NCI-H2227 (cell line): Measurements from ENCODE around the gene NUDT15.
"Not testable (repeated sequence)": the region's sequence is repeated elsewhere in the genome, so short reads cannot be mapped to it uniquely, and the experiment has no call there.

Source experiments
- DNase-seq: peaks from one replicate; lab custom pipeline; 2025; ENCODE audit not compliant: unreplicated experiment; lab: John Stamatoyannopoulos, UW

The NUDT15 gene

DNA sequence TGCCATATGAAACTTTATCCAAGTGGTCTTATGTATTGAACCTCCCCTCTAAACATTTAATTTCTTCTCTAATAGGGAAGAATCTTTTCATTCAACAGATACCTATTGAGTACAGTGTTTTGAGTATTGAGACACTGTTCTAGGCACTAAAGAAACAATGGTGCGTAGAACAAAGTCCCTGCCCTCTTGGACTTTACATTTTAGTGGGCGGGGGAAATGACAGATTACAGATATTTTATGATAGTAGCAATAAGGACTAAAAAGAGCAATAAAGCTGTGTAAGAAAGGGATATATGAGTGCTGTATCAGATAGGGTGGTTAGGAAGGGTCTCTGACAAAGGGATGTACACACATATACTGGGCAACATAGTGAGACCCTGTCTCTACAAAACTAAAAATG, 5.4 kb downstream of the NUDT15 start:
- no peak for DNase-seq

GRCh38 chr13:48043789-48044503, 6.4 kb downstream of the NUDT15 start:
- no peak for DNase-seq

GRCh38 chr13:48050550-48050949, 13.0 kb downstream of the NUDT15 start:
- DNase-seq: no peak

DNA sequence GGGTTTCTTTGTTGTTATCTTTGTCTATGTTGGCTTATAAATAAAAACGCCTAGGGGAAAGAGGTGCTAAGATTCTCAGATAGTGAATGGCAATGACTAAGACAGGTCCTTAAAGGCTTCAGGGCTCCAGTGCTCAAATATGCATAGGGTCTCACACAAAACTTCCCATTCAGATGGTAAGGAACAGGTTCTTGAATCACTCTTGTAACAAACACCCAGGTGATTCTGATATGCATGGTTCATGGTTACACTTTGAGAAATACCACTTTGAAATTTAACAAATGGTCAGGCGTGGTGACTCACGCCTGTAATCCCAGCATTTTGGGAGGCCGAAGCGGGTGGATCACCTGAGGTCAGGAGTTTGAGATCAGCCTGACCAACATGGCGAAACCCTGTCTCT, 17.1 kb downstream of the NUDT15 start:
- no peak for DNase-seq

GRCh38 chr13:48055712-48056111, 18.2 kb downstream of the NUDT15 start:
- no peak for DNase-seq

- not testable (repeated sequence) for DNase-seq
Observed at GRCh38 chr13:48058536-48058935, 21.0 kb downstream of the NUDT15 start.

DNA sequence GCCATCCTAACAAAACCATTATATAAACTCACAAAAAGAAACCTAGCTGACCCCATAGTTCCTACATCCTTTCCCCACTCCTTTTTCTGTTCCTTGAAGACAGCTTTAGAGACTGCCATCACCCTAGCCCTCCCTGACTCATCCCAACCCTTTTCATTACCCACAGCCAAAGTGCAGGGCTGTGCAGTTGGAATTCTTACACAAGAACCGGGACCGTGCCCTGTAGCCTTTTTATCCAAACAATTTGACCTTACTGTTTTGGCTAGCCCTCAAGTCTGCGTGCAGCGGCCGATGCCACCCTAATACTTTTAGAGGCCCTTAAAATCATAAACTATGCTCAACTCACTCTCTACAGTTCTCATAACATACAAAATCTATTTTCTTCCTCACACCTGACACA, 22.4 kb downstream of the NUDT15 start:
- not testable (repeated sequence) for DNase-seq

DNA sequence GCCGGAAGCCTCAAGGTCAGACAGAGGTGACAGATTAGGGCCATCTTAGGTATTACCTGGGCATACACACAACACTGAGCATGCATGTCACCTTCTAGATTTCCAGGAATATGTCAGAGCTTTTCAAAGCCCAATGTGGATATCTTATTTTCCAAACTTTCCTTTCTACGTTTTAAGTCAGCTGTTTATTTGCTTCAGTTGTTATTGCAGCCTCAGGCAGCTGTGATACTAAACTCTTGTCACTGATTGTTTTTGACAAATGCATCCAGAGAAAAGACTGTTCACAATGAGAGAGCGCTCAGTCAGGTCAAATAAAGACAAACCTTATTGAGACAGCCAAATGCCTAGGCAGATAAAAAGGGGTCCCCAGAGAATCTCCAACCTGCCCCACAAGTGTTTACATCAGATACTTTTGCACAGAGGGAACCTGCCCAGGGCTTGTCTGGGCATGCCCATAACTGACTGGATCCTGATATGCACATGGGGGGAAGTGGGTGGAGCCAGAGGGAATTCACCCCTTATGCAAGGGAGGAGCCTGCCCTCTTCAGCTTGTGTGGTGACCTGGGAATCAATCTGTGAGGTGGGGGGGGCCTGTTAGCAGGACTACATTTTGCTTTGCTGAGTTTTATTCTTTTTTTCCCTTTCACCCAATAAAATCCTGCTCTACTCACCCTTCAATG, 28.9 kb downstream of the NUDT15 start:
- no peak for DNase-seq

DNA sequence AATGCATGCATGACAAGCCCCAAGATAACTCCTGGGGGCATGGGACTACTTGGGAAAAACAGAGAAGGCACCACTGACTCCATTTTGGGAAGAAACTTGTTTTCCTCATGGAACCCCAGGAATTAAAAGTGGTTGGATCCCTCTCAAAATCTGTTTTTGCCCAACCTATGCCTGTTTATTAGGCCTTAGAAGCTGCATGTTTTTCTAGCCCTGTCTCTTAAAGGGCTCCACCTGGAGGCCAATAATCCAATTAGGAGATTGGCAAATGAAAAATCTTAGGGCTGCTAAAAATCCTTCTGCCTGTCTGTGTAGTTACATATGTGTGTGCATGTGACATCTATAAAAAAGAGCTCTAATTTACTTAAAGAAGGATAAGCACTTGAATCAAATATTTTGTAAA, 30.5 kb downstream of the NUDT15 start:
- DNase-seq: no peak

DNA sequence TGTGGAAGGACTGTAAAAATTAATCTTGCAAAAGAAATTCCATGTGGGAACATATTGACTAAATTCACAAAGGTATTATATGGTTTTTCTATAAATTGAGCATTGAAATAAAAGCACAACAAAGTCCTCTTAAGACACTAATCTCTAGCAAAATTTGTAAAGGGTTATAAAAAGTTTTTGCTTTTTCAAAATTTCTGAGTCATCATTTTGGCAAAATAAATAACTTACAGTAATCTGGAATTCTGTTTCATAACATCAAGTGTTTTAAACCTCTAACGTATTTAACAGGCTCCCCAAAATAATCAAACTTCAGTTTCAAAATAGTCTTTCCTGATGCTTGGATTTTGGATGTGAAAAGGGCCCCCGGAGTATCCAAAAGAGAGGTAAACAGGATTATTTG, 31.4 kb downstream of the NUDT15 start:
- no peak for DNase-seq

DNA sequence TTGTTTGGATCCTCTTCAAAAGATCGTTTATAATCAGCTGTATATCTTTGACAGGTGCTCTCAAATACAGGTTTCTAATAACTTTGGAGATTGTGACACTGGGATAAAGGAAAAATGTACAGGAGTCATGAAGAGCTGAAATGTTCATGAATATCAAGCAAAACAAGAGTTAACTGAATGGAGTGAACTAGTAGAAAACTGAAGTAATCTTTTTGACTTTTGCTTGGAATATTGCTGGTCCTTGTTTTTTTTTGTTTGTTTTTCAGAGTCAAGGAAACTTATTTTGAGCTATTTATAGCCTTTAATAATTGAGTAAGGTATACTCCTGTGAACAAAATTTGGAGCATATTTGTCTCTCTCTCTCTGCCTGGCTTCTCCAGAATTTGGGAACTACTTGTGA, 32.0 kb downstream of the NUDT15 start:
- no peak for DNase-seq

GRCh38 chr13:48070942-48071341, 33.4 kb downstream of the NUDT15 start:
- DNase-seq: no peak

- DNase-seq: no peak
Observed at GRCh38 chr13:48072304-48072703, 34.8 kb downstream of the NUDT15 start.

GRCh38 chr13:48072787-48073186, 35.3 kb downstream of the NUDT15 start:
- no peak for DNase-seq

DNA sequence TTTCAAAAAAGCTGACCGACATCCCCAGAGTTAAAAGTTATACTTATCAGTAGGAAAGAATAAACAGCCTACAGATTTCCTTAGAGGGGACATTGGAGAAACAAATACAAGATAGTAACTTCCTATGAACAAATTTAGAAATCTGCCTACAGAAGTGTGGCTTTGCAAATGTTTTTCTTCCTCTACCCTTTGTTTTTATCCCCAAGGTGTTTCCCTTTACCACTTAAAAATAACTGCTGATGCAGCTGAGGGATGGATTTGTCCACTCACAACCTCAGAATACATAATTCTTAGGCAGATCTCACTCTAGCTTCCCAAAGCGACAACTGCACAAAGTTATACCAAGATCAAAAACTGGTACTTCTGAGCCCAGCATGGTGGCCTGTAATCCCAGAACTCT, 36.5 kb downstream of the NUDT15 start:
- no peak for DNase-seq

GRCh38 chr13:48078251-48078656, 40.7 kb downstream of the NUDT15 start:
- no peak for DNase-seq

DNA sequence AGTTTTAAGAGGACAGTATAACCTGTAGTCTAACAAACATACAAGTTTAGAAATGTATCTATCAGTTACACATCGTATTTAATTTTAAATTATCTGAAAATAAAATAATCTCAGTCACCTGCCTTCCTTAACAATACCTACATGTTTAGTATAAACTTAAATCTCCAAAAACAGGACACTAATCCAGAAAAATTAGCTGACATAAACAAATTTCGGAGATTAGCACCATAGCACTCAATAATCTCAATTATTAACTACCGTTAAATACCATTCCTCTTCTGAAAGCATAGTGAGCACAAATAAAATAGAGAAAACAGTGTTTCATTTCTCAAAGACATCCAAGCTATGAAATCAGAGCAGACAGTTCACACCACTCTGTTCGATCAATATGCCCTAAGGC, 44.2 kb downstream of the NUDT15 start:
- DNase-seq: no peak

GRCh38 chr13:48086272-48086671, 48.7 kb downstream of the NUDT15 start:
- no peak for DNase-seq

DNA sequence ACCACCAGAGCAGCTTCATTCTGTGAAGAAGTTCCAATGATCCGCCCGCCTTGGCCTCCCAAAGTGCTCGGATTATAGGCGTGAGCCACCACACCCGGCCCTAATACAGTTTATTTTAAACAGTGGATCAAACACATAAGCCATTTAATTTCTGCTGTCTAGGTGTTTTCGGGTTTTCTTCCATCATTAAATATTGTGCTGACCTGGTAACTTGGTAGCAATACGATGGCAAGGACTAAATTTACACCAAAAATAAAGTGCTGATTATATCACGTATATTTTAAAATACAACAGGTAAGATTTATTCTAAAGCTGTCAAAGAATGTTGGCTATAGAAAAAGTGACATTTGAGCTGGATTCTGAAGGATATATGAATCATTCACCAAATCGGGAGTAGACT, 56.1 kb downstream of the NUDT15 start:
- no peak for DNase-seq

DNA sequence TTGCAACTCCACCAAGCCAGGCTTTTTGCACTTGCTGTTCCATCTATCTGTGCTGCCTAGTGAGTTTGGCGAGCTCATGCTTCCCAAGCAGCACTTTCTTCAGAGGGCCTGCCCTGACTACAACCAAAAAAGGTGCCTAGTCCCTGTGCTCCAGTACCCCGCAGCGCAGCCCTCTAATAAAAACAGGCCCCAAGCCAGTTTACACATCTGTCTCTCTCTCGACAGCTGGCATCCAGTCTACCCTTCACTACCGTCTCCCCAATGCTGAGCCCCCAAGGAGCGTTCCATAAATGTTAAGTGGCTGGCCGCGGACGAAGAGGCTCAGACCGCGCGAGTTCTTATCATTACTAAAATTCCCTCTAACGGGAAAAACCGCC, 56.9 kb downstream of the NUDT15 start:
- no peak for DNase-seq

DNA sequence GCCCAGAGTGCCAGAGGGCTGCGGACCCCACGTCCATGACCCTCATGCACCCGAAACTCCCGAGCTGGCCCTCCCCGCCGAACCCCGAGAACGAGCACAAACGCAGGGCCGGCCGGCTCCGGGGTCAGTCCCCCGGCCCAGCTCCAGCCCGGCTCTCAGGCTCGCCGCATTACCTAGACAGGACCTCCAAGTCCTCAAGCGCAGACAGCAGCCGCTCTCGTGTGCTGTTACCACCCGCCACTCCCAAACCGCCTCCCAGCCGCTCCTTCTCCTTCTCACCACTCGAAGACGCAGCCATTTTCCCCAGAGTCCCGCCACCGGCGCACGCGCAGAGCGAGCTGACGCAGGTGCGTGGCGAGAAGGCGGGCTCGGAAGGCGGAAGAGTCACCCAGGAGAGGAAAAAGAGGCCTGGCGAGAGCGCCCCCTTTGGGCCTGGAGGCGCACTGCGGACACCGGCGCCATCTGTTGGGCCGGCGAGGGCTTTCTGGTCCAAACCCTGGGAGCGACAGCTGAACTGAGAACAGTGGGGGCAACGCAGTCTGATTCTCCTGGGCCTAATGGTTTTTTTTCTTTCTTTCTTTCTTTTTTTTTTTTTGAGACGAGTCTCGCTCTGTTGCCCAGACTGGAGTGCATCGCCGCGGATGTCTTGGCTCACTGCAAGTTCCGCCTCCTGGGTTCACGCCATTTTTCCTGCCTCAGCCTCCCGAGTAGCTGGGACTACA, 57.4 kb downstream of the NUDT15 start, which contains the start of gene MED4:
Gene MED4 (minus strand): TSS at position 324 of the 722 bp plus-strand sequence. CDS start 26 bp downstream, at position 298.
- peak; percentile 96 for DNase-seq

GRCh38 chr13:48096670-48097069, 59.1 kb downstream of the NUDT15 start:
- no peak for DNase-seq
